Fibroblast of lung (primary cell): Measurements from ENCODE around the gene DHDH. TPM values are rescaled to one million over a fixed set of nuclear protein-coding genes. Genes with fewer than 3 reads are reported as not detected.
A peak's percentile ranks its signal among the peaks of the same experiment; 100 is the strongest.

Experiments
- DNase-seq, 2 donors: peaks; one replicate each; pipeline versions ENCODE4 v3.0.0 to v3.0.0-alpha.2; 2010; ENCODE audit warnings: low read depth in 2 of 2
- H2AFZ ChIP-seq: 2 replicates; pipeline ENCODE4 v1.5.1; 2012; ENCODE audit warnings: low read length, control low read depth, inconsistent platforms
- H3K27ac ChIP-seq: 2 replicates; pipeline ENCODE4 v1.5.1; 2011; ENCODE audit warnings: low read length, control low read depth; ENCODE audit not compliant: insufficient read depth
- H3K27me3 ChIP-seq: 2 replicates; pipeline ENCODE4 v1.5.1; 2011; ENCODE audit warnings: mild to moderate bottlenecking, low read length; ENCODE audit not compliant: control insufficient read depth, insufficient read depth
- H3K36me3 ChIP-seq: 2 replicates; pipeline ENCODE4 v1.5.1; 2011; ENCODE audit warnings: low read length; ENCODE audit not compliant: control insufficient read depth, insufficient read depth
- H3K4me1 ChIP-seq: 2 replicates; pipeline ENCODE4 v1.5.1; 2011; ENCODE audit warnings: low read length; ENCODE audit not compliant: control insufficient read depth, insufficient read depth; ENCODE audit errors: extremely low read depth
- H3K4me2 ChIP-seq: 2 replicates; pipeline ENCODE4 v1.5.1; 2011; ENCODE audit warnings: low read length, control low read depth; ENCODE audit not compliant: insufficient read depth; ENCODE audit errors: extremely low read depth
- H3K4me3 ChIP-seq, 4 experiments: fragments of 200-600 bp in 1 of 4; sonication (generic) in 1 of 4; replicated peaks in 1 of 4; 2 replicates each; pipeline ENCODE4 v1.5.1; 2011 to 2016; ENCODE audit warnings: low read length in 4 of 4, low read depth in 3 of 4, mild to moderate bottlenecking in 3 of 4, control low read depth in 2 of 4, inconsistent platforms in 1 of 4, mixed read lengths in 1 of 4; ENCODE audit not compliant: insufficient read depth in 1 of 4; ENCODE audit errors: control extremely low read depth in 1 of 4
- H3K79me2 ChIP-seq: 2 replicates; pipeline ENCODE4 v1.5.1; 2012; ENCODE audit warnings: mild to moderate bottlenecking, low read length, inconsistent platforms; ENCODE audit not compliant: control insufficient read depth, insufficient read depth
- H3K9ac ChIP-seq: 2 replicates; pipeline ENCODE4 v1.5.1; 2011; ENCODE audit warnings: mild to moderate bottlenecking, low read length, control low read depth; ENCODE audit not compliant: insufficient read depth
- H3K9me3 ChIP-seq: 2 replicates; pipeline ENCODE4 v1.5.1; 2012; ENCODE audit warnings: low read depth, low read length; ENCODE audit not compliant: control insufficient read depth, insufficient read depth
- H4K20me1 ChIP-seq: 2 replicates; pipeline ENCODE4 v1.5.1; 2011; ENCODE audit warnings: low read length; ENCODE audit not compliant: control insufficient read depth, insufficient read depth; ENCODE audit errors: extremely low read depth
- CTCF ChIP-seq, 2 donors: IDR thresholded peaks in 1 of 2; conservative IDR thresholded peaks in 1 of 2; 1 replicate in 1 of 2; 2 replicates in 1 of 2; pipeline ENCODE4 v1.5.1; 2011 to 2012; ENCODE audit warnings: low read length in 2 of 2, control low read depth in 1 of 2, inconsistent platforms in 1 of 2, low read depth in 1 of 2, mild to moderate bottlenecking in 1 of 2
- EZH2 ChIP-seq: IDR thresholded peaks from 2 replicates; pipeline ENCODE4 v1.5.1; 2012; ENCODE audit warnings: low read length, control low read depth, mild to moderate bottlenecking; ENCODE audit errors: missing control alignments
- polyA plus RNA-seq, 2 donors: library from polyadenylated mRNA; depleted of rRNA in 1 of 2; stranded (reverse) in 1 of 2; unstranded in 1 of 2; fragments of >200 nt; gene quantifications; 2 replicates each; pipeline ENCODE4 v1.2.1, GENCODE V29; 2011 to 2012; ENCODE audit warnings: missing spikeins in 1 of 2
- total RNA-seq: library from RNA; depleted of rRNA; stranded (reverse); fragments of >200 nt; gene quantifications from 2 replicates; pipeline ENCODE4 v1.2.1, GENCODE V29; 2014

Gene DHDH
- total and polyA plus RNA-seq, 2 donors (not counting 1 experiment from before 2014, with no cell fraction given): 0.08 to 0.17 TPM

GRCh38 chr19:48970139-48970766, 36.8 kb downstream of the DHDH start:
- H3K4me2 ChIP-seq: no peak overlapping the region
- TF ChIP-seq EZH2 (no peak), CTCF (conservative IDR thresholded peaks at IDR 0.05 in 1 of 2, IDR thresholded peaks at IDR 0.05 in 1 of 2; ENCODE audit: low read depth in 1 of 2, low read length in 2 of 2) (no peak)
- H3K79me2 ChIP-seq: peaks cover 18% of the 10 kb centered on the region
- no peak overlapping the region for H2AFZ ChIP-seq
- H3K4me1 ChIP-seq: no peaks in the 10 kb centered on the region
- no peak overlapping the region for H3K9ac ChIP-seq
- no peak for DNase-seq
- no peak overlapping the region for H3K27ac ChIP-seq
- H3K4me3 ChIP-seq: no peak overlapping the region
- peaks cover 6% of the 10 kb centered on the region for H4K20me1 ChIP-seq
- no peaks in the 10 kb centered on the region for H3K9me3 ChIP-seq
- no peaks in the 10 kb centered on the region for H3K27me3 ChIP-seq
- H3K36me3 ChIP-seq: peaks cover 29% of the 10 kb centered on the region

- peak; percentile 51 to 82 for DNase-seq
- TF ChIP-seq EZH2 (no peak), CTCF (conservative IDR thresholded peaks at IDR 0.05 in 1 of 2, IDR thresholded peaks at IDR 0.05 in 1 of 2; ENCODE audit: low read depth in 1 of 2, low read length in 2 of 2) (peak; percentile 95)
- Histone ChIP-seq H3K4me2 (no peak overlapping the region), H2AFZ (no peak overlapping the region), H3K27ac (peak overlapping the region; percentile 15), H3K27me3 (no peaks in the 10 kb centered on the region), H3K36me3 (peaks cover 29% of the 10 kb centered on the region), H3K9ac (no peak overlapping the region), H3K79me2 (peaks cover 11% of the 10 kb centered on the region), H4K20me1 (peaks cover 6% of the 10 kb centered on the region), H3K9me3 (no peaks in the 10 kb centered on the region), H3K4me3 (no peak overlapping the region), H3K4me1 (no peaks in the 10 kb centered on the region)
Measured at GRCh38 chr19:48970923-48971395, 37.5 kb downstream of the DHDH start.

DNA sequence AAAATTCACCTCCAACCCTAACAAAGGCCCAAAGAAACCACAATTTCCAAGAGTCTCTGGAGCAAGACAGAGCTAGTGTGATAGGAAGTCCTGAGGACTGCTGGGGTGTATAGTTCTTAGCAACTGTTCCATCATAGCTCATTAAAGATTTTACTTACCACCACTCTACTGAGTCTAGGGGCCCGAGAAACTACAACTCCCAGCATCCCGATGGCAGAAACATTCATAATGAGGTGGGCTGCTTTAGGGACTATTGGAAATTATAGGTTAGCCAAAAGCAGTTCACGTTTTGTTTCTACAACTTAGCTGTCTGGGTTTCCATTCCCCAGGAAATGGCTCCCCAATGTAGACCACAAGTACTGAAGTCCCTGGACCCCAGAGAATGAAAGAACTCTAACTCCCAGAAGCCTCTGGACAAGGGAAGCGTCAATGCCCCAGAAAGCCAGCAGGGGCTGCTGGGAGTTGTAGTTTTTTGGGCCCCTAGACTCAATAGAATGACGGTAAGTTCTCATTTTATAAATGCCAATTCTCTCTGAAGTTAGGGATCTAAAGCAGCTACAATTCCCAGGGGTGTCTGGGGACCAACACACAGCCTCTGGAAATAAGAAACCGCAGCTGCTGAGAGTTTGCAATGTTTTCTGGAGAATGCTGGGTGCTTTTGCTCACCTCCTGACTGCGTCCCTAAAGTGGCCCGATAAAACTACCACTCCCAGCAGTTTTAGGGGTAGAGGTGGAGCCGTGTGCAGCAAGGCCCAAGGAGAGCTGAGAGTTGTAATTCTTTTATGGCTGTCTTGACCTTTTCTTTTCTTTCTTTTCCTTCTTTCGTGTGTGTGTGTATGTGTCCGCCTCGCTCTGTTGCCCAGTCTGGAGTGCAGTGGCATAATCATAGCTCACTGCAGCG, 42.7 kb downstream of the DHDH start:
- peaks cover 16% of the 10 kb centered on the region for H3K36me3 ChIP-seq
- H2AFZ ChIP-seq: no peak overlapping the region
- H3K4me2 ChIP-seq: no peak overlapping the region
- H3K79me2 ChIP-seq: no peaks in the 10 kb centered on the region
- H3K9me3 ChIP-seq: no peaks in the 10 kb centered on the region
- H3K27me3 ChIP-seq: no peaks in the 10 kb centered on the region
- no peak overlapping the region for H3K4me3 ChIP-seq
- H3K4me1 ChIP-seq: peaks cover 13% of the 10 kb centered on the region
- H3K9ac ChIP-seq: no peak overlapping the region
- DNase-seq: no peak
- TF ChIP-seq EZH2 (no peak), CTCF (conservative IDR thresholded peaks at IDR 0.05 in 1 of 2, IDR thresholded peaks at IDR 0.05 in 1 of 2; ENCODE audit: low read depth in 1 of 2, low read length in 2 of 2) (peak in 1 of 2 donors; percentile 5)
- no peaks in the 10 kb centered on the region for H4K20me1 ChIP-seq
- H3K27ac ChIP-seq: no peak overlapping the region
